Liver (tissue), 9 donors: Measurements from ENCODE around the gene TREX2. TPM values are rescaled to one million over a fixed set of nuclear protein-coding genes. Genes with fewer than 3 reads are reported as not detected.

ENCODE experiments used
- DNase-seq: peaks from one replicate; pipeline ENCODE4 v3.0.0-alpha.2; 2017; ENCODE audit warnings: low spot score
- H3K27ac ChIP-seq, 2 donors: one replicate each; pipeline ENCODE4 v1.7.0; 2013; ENCODE audit warnings: inconsistent platforms in 2 of 2, low read length in 2 of 2, control low read depth in 1 of 2, low read depth in 1 of 2, mild to moderate bottlenecking in 1 of 2
- H3K27me3 ChIP-seq, 4 donors: one replicate each; pipeline versions ENCODE4 v1.6.1 to v1.7.0; 2013; ENCODE audit warnings: low read length in 3 of 4, inconsistent platforms in 1 of 4, mild to moderate bottlenecking in 1 of 4, moderate library complexity in 1 of 4; ENCODE audit not compliant: control insufficient read depth in 4 of 4, insufficient read depth in 4 of 4
- H3K36me3 ChIP-seq, 4 donors: one replicate each; pipeline versions ENCODE4 v1.6.1 to v1.7.0; 2013; ENCODE audit warnings: low read length in 3 of 4, mild to moderate bottlenecking in 3 of 4, low read depth in 1 of 4, moderate library complexity in 1 of 4; ENCODE audit not compliant: control insufficient read depth in 4 of 4, insufficient read depth in 3 of 4
- H3K4me1 ChIP-seq, 4 donors: one replicate each; pipeline versions ENCODE4 v1.6.1 to v1.7.0; 2013; ENCODE audit warnings: low read length in 3 of 4, mild to moderate bottlenecking in 3 of 4, moderate library complexity in 1 of 4; ENCODE audit not compliant: control insufficient read depth in 4 of 4, insufficient read depth in 4 of 4
- H3K4me3 ChIP-seq, 3 donors: one replicate each; pipeline versions ENCODE4 v1.6.1 to v1.7.0; 2013; ENCODE audit warnings: low read length in 3 of 3, control low read depth in 1 of 3, low read depth in 1 of 3, mild to moderate bottlenecking in 1 of 3
- H3K9ac ChIP-seq, 2 donors: one replicate each; pipeline ENCODE4 v1.7.0; 2013; ENCODE audit warnings: low read length in 2 of 2, mild to moderate bottlenecking in 2 of 2, moderate library complexity in 2 of 2, control low read depth in 1 of 2, low read depth in 1 of 2
- H3K9me3 ChIP-seq, 4 donors: one replicate each; pipeline versions ENCODE4 v1.6.1 to v1.7.0; 2013; ENCODE audit warnings: low read length in 3 of 4; ENCODE audit not compliant: control insufficient read depth in 4 of 4
- EGR1 ChIP-seq, 2 donors: IDR thresholded peaks; 2 replicates each; pipeline ENCODE4 v1.6.1; 2016 to 2018; ENCODE audit warnings: antibody characterized with exemption in 2 of 2, low read depth in 2 of 2
- FOXA1 ChIP-seq: IDR thresholded peaks from 2 replicates; pipeline ENCODE4 v1.6.1; 2016; ENCODE audit warnings: antibody characterized with exemption
- GABPA ChIP-seq, 2 donors: IDR thresholded peaks in 1 of 2; conservative IDR thresholded peaks in 1 of 2; 2 replicates each; pipeline ENCODE4 v1.6.1; 2016; ENCODE audit warnings: antibody characterized with exemption in 2 of 2, mild to moderate bottlenecking in 1 of 2, moderate library complexity in 1 of 2
- HNF4A ChIP-seq, 2 donors: conservative IDR thresholded peaks; 2 replicates each; pipeline ENCODE4 v1.6.1; 2016; ENCODE audit warnings: antibody characterized with exemption in 2 of 2, mild to moderate bottlenecking in 2 of 2
- HNF4G ChIP-seq: IDR thresholded peaks from 2 replicates; pipeline ENCODE4 v1.6.1; 2016; ENCODE audit warnings: antibody characterized with exemption
- JUND ChIP-seq, 2 donors: IDR thresholded peaks; 2 replicates each; pipeline ENCODE4 v1.6.1; 2016; ENCODE audit warnings: antibody characterized with exemption in 2 of 2
- MAX ChIP-seq: IDR thresholded peaks from 2 replicates; pipeline ENCODE4 v1.6.1; 2016; ENCODE audit warnings: antibody characterized with exemption
- NR2F2 ChIP-seq: IDR thresholded peaks from 2 replicates; pipeline ENCODE4 v1.6.1; 2016; ENCODE audit warnings: antibody characterized with exemption
- RAD21 ChIP-seq, 2 donors: IDR thresholded peaks; 2 replicates each; pipeline ENCODE4 v1.6.1; 2016; ENCODE audit warnings: antibody characterized with exemption in 2 of 2, mild to moderate bottlenecking in 2 of 2
- RXRA ChIP-seq, 2 donors: IDR thresholded peaks; 2 replicates each; pipeline ENCODE4 v1.6.1; 2017 to 2018; ENCODE audit warnings: antibody characterized with exemption in 2 of 2, mild to moderate bottlenecking in 1 of 2
- SP1 ChIP-seq: IDR thresholded peaks from 2 replicates; pipeline ENCODE4 v1.6.1; 2018; ENCODE audit warnings: antibody characterized with exemption, mild to moderate bottlenecking
- TAF1 ChIP-seq: conservative IDR thresholded peaks from 2 replicates; pipeline ENCODE4 v1.6.1; 2016; ENCODE audit warnings: antibody characterized with exemption, mild to moderate bottlenecking
- YY1 ChIP-seq: IDR thresholded peaks from 2 replicates; pipeline ENCODE4 v1.6.1; 2016; ENCODE audit warnings: antibody characterized with exemption, mild to moderate bottlenecking
- ZBTB33 ChIP-seq: IDR thresholded peaks from 2 replicates; pipeline ENCODE4 v1.6.1; 2016; ENCODE audit warnings: antibody characterized with exemption
- WGBS: extraction: QIAGEN DNeasy Blood & Tissue Kit; methylation state at CpG from one replicate; pipeline ENCODE4 v1.1.7; 2013; 5-methylcytosine and 5-hydroxymethylcytosine counted together
- polyA plus RNA-seq, 2 donors: library from polyadenylated mRNA; stranded (reverse) in 1 of 2; unstranded in 1 of 2; fragments of 200-250 nt in 1 of 2; fragments of >200 nt in 1 of 2; fragmentation: Nextera tagmentation in 1 of 2; extraction: Ambion mirVana in 1 of 2; gene quantifications; one replicate each; pipeline versions ENCODE4 v1.2.1 to v1.2.3, GENCODE V29; 2013 to 2015
- total RNA-seq, 2 donors: library from RNA; depleted of rRNA; stranded (reverse); fragments of >200 nt; gene quantifications; one replicate each; pipeline ENCODE4 v1.2.3, GENCODE V29; 2014
- TF ChIP-seq, protein P1 (sequence below): IDR thresholded peaks from 2 replicates; pipeline ENCODE4 v1.6.1; 2016; ENCODE audit warnings: antibody characterized with exemption, mild to moderate bottlenecking
- donor health status: healthy.
- donor health status: healthy.
- donor health status: healthy.
- donor health status: healthy.
- donor health status: healthy.

The TREX2 gene
- total and polyA plus RNA-seq, 4 donors, result 0.13 to 1.3 (median 1.2) TPM; not detected in 1

GRCh38 chrX:153447581-153447960 is 1.7 kb upstream of the TREX2 start:
- H3K4me3 ChIP-seq, result no peak overlapping the region
- no peaks in the 10 kb centered on the region for H3K4me1 ChIP-seq
- no peaks in the 10 kb centered on the region for H3K9me3 ChIP-seq
- DNase-seq, result no peak
- H3K27me3 ChIP-seq, result no peaks in the 10 kb centered on the region
- 89% methylated on average over 8 of the region's 8 CpGs for WGBS
- no peak overlapping the region for H3K9ac ChIP-seq
- H3K36me3 ChIP-seq, result peaks cover 0 to 3% (median 0%) of the 10 kb centered on the region in 4 donors
- TF ChIP-seq RAD21 (IDR thresholded peaks at IDR 0.05) (no peak), JUND (IDR thresholded peaks at IDR 0.05) (no peak), TAF1 (no peak), FOXA1 (no peak), YY1 (no peak), HNF4G (no peak), MAX (no peak), ZBTB33 (no peak), GABPA (IDR thresholded peaks at IDR 0.05 in 1 of 2, conservative IDR thresholded peaks at IDR 0.05 in 1 of 2) (no peak), HNF4A (conservative IDR thresholded peaks at IDR 0.05) (no peak), RXRA (IDR thresholded peaks at IDR 0.05) (no peak), EGR1 (IDR thresholded peaks at IDR 0.05; ENCODE audit: low read depth in 2 of 2) (no peak), SP1 (no peak)
- TF ChIP-seq, protein P1, sequence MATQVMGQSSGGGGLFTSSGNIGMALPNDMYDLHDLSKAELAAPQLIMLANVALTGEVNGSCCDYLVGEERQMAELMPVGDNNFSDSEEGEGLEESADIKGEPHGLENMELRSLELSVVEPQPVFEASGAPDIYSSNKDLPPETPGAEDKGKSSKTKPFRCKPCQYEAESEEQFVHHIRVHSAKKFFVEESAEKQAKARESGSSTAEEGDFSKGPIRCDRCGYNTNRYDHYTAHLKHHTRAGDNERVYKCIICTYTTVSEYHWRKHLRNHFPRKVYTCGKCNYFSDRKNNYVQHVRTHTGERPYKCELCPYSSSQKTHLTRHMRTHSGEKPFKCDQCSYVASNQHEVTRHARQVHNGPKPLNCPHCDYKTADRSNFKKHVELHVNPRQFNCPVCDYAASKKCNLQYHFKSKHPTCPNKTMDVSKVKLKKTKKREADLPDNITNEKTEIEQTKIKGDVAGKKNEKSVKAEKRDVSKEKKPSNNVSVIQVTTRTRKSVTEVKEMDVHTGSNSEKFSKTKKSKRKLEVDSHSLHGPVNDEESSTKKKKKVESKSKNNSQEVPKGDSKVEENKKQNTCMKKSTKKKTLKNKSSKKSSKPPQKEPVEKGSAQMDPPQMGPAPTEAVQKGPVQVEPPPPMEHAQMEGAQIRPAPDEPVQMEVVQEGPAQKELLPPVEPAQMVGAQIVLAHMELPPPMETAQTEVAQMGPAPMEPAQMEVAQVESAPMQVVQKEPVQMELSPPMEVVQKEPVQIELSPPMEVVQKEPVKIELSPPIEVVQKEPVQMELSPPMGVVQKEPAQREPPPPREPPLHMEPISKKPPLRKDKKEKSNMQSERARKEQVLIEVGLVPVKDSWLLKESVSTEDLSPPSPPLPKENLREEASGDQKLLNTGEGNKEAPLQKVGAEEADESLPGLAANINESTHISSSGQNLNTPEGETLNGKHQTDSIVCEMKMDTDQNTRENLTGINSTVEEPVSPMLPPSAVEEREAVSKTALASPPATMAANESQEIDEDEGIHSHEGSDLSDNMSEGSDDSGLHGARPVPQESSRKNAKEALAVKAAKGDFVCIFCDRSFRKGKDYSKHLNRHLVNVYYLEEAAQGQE, result no peak
- no peak overlapping the region for H3K27ac ChIP-seq

GRCh38 chrX:153446950-153447580 is 1.2 kb upstream of the TREX2 start:
- WGBS, result 97% methylated on average over 17 of the region's 17 CpGs
- H3K36me3 ChIP-seq, result peaks cover 0 to 3% (median 0%) of the 10 kb centered on the region in 4 donors
- no peaks in the 10 kb centered on the region for H3K4me1 ChIP-seq
- no peak for TF ChIP-seq NR2F2
- TF ChIP-seq SP1, result no peak
- no peak for TF ChIP-seq EGR1 (IDR thresholded peaks at IDR 0.05; ENCODE audit: low read depth in 2 of 2)
- no peak for TF ChIP-seq RAD21 (IDR thresholded peaks at IDR 0.05)
- no peak for TF ChIP-seq TAF1
- TF ChIP-seq FOXA1, result no peak
- TF ChIP-seq HNF4G, result no peak
- TF ChIP-seq MAX, result no peak
- H3K27ac ChIP-seq, result no peak overlapping the region
- H3K9me3 ChIP-seq, result no peaks in the 10 kb centered on the region
- no peak for DNase-seq
- H3K9ac ChIP-seq, result no peak overlapping the region
- H3K27me3 ChIP-seq, result no peaks in the 10 kb centered on the region
- no peak overlapping the region for H3K4me3 ChIP-seq
